ENCODE results near the gene MYH7. TPM values are rescaled to one million over a fixed set of nuclear protein-coding genes. Genes with fewer than 3 reads are reported as not detected.

The MYH7 gene
- total RNA-seq, 1 experiment from 2014 or later = not detected

Other genes with a start within 250 kb of the MYH7 start
- gene RNF212B, start 197.7 kb downstream of the MYH7 start, total RNA-seq (2014; rRNA removed; shearing (Covaris generic)) = not detected in 2 replicates
- gene HOMEZ, start 149.5 kb downstream of the MYH7 start, total RNA-seq (2014; rRNA removed; shearing (Covaris generic)) = 17.5 and 25.9 TPM in 2 replicates
- 3.9 and 9.6 TPM in 2 replicates for gene PPP1R3E, start 132.8 kb downstream of the MYH7 start, total RNA-seq (2014; rRNA removed; shearing (Covaris generic))
- gene BCL2L2, start 128.8 kb downstream of the MYH7 start, total RNA-seq (2014; rRNA removed; shearing (Covaris generic)) = 16.4 and 17.3 TPM in 2 replicates
- gene PABPN1, start 114.2 kb downstream of the MYH7 start, total RNA-seq (2014; rRNA removed; shearing (Covaris generic)) = 112 and 138 TPM in 2 replicates
- 21.3 and 25.9 TPM in 2 replicates for gene SLC22A17, start 82.8 kb downstream of the MYH7 start, total RNA-seq (2014; rRNA removed; shearing (Covaris generic))
- not detected in 2 replicates for gene EFS, start 70.5 kb downstream of the MYH7 start, total RNA-seq (2014; rRNA removed; shearing (Covaris generic))
- gene IL25, start 62.9 kb downstream of the MYH7 start, total RNA-seq (2014; rRNA removed; shearing (Covaris generic)) = not detected in 2 replicates
- not detected in 2 replicates for gene CMTM5, start 58.6 kb downstream of the MYH7 start, total RNA-seq (2014; rRNA removed; shearing (Covaris generic))
- not detected in 2 replicates for gene MYH6, start 27.4 kb downstream of the MYH7 start, total RNA-seq (2014; rRNA removed; shearing (Covaris generic))
- 47.6 and 52.1 TPM in 2 replicates for gene NGDN, start 34.0 kb upstream of the MYH7 start, total RNA-seq (2014; rRNA removed; shearing (Covaris generic))
- under 0.01 and 0.03 TPM in 2 replicates for gene ZFHX2, start 116.1 kb upstream of the MYH7 start, total RNA-seq (2014; rRNA removed; shearing (Covaris generic))
- gene THTPA, start 120.6 kb upstream of the MYH7 start, total RNA-seq (2014; rRNA removed; shearing (Covaris generic)) = 12.9 and 22.2 TPM in 2 replicates
- gene AP1G2, start 132.1 kb upstream of the MYH7 start, total RNA-seq (2014; rRNA removed; shearing (Covaris generic)) = 37.0 and 38.9 TPM in 2 replicates
- gene JPH4, start 143.1 kb upstream of the MYH7 start, total RNA-seq (2014; rRNA removed; shearing (Covaris generic)) = not detected in 2 replicates
- gene DHRS2, start 200.7 kb upstream of the MYH7 start, total RNA-seq (2014; rRNA removed; shearing (Covaris generic)) = 0.61 and 3.7 TPM in 2 replicates